HG03342 (cell line): ENCODE results near the gene TTC28.
"Not testable (repeated sequence)": the region's sequence is repeated elsewhere in the genome, so short reads cannot be mapped to it uniquely, and the experiment has no call there.

Experiments used
- ATAC-seq: cut with Tn5 transposase; IDR thresholded peaks from one replicate; pipeline ENCODE4 v1.9.1; 2021; ENCODE audit warnings: mild to moderate bottlenecking, moderate library complexity; ENCODE audit not compliant: unreplicated experiment

The TTC28 gene

GRCh38 chr22:28609921-28610320 is 69.7 kb downstream of the TTC28 start:
- ATAC-seq: no peak

GRCh38 chr22:28608546-28608945 is 71.1 kb downstream of the TTC28 start:
- no peak for ATAC-seq

GRCh38 chr22:28607795-28608194 is 71.8 kb downstream of the TTC28 start:
- no peak for ATAC-seq

- no peak for ATAC-seq
These were observed 74.5 kb downstream of the TTC28 start for GRCh38 chr22:28604966-28605761.

GRCh38 chr22:28601915-28602314 is 77.7 kb downstream of the TTC28 start:
- ATAC-seq: no peak

- no peak for ATAC-seq
These were observed 79.0 kb downstream of the TTC28 start for GRCh38 chr22:28600546-28601143.

- no peak for ATAC-seq
These were observed 79.9 kb downstream of the TTC28 start for GRCh38 chr22:28599693-28600092.

- ATAC-seq: no peak
These were observed 82.0 kb downstream of the TTC28 start for GRCh38 chr22:28597665-28598064.

- no peak for ATAC-seq
These were observed 84.7 kb downstream of the TTC28 start for GRCh38 chr22:28594797-28595462.

- no peak for ATAC-seq
These were observed 85.4 kb downstream of the TTC28 start for GRCh38 chr22:28594076-28594796.

GRCh38 chr22:28593299-28593698 is 86.3 kb downstream of the TTC28 start:
- no peak for ATAC-seq

GRCh38 chr22:28589102-28589750 is 90.4 kb downstream of the TTC28 start:
- no peak for ATAC-seq

- ATAC-seq: no peak
These were observed 94.3 kb downstream of the TTC28 start for GRCh38 chr22:28585324-28585723.

GRCh38 chr22:28582806-28583205 is 96.8 kb downstream of the TTC28 start:
- ATAC-seq: no peak

GRCh38 chr22:28581016-28581415 is 98.6 kb downstream of the TTC28 start:
- no peak for ATAC-seq

GRCh38 chr22:28576162-28576561 is 103.5 kb downstream of the TTC28 start:
- ATAC-seq: no peak

GRCh38 chr22:28574159-28574788 is 105.4 kb downstream of the TTC28 start:
- ATAC-seq: no peak

GRCh38 chr22:28570696-28571373 is 108.8 kb downstream of the TTC28 start:
- no peak for ATAC-seq

GRCh38 chr22:28568974-28569373 is 110.7 kb downstream of the TTC28 start:
- not testable (repeated sequence) for ATAC-seq

- ATAC-seq: no peak
These were observed 111.5 kb downstream of the TTC28 start for GRCh38 chr22:28568099-28568498.
